SK-N-SH treated with all-trans-retinoic acid at 6 μM for 48 hours (cell line): ENCODE measurements around the gene DNAJC10.

Experiments used
- ATAC-seq: fragments of 200-7000 bp; cut with Tn5 transposase; 3 replicates; pipeline ENCODE4 v1.9.1; 2020; ENCODE audit warnings: mild to moderate bottlenecking, moderate library complexity
- CSRNP3 ChIP-seq: fragments of 250-450 bp; sonication (Bioruptor Pico); IDR thresholded peaks from 2 replicates; pipeline ENCODE4 v1.5.1; 2021; ENCODE audit warnings: mild to moderate bottlenecking, moderate library complexity
- GLIS3 ChIP-seq: fragments of 250-450 bp; sonication (Bioruptor Pico); IDR thresholded peaks from 2 replicates; pipeline ENCODE4 v1.5.0; 2020; ENCODE audit warnings: mild to moderate bottlenecking, moderate library complexity
- OSR1 ChIP-seq: fragments of 250-450 bp; sonication (Bioruptor Pico); IDR thresholded peaks from 2 replicates; pipeline ENCODE4 v1.8.0; 2022; ENCODE audit warnings: moderate library complexity, mild to moderate bottlenecking, inconsistent platforms
- PATZ1 ChIP-seq: fragments of 250-450 bp; sonication (Bioruptor Pico); IDR thresholded peaks from 2 replicates; pipeline ENCODE4 v1.8.0; 2020; ENCODE audit warnings: mild to moderate bottlenecking, moderate library complexity, borderline replicate concordance
- POU6F1 ChIP-seq: fragments of 250-450 bp; sonication (Bioruptor Pico); IDR thresholded peaks from 2 replicates; pipeline ENCODE4 v1.8.0; 2021; ENCODE audit warnings: low read depth, mild to moderate bottlenecking, moderate library complexity, borderline replicate concordance
- TOX ChIP-seq: fragments of 250-450 bp; sonication (Bioruptor Pico); IDR thresholded peaks from 2 replicates; pipeline ENCODE4 v1.8.0; 2021; ENCODE audit warnings: mild to moderate bottlenecking, moderate library complexity, borderline replicate concordance
- TSHZ2 ChIP-seq: fragments of 250-450 bp; sonication (Bioruptor Pico); IDR thresholded peaks from 2 replicates; pipeline ENCODE4 v1.5.0; 2020; ENCODE audit warnings: mild to moderate bottlenecking, moderate library complexity
- ZNF8 ChIP-seq: fragments of 450-650 bp; formaldehyde crosslinking; IDR thresholded peaks from 2 replicates; pipeline ENCODE4 v1.5.0; 2020; ENCODE audit warnings: mild to moderate bottlenecking, moderate library complexity

The DNAJC10 gene

GRCh38 chr2:182715892-182716649 is at the start of gene DNAJC10:
TSS of gene DNAJC10 (plus strand) at chr2:182716257. CDS start at chr2:182718087, 1,830 bp downstream.
- TF ChIP-seq POU6F1 = no peak
- TF ChIP-seq TSHZ2 (CRISPR knock-in tag) = no peak
- no peak for TF ChIP-seq CSRNP3
- TF ChIP-seq TOX (CRISPR knock-in tag) = no peak
- no peak for TF ChIP-seq GLIS3 (CRISPR knock-in tag)
- TF ChIP-seq ZNF8 = no peak
- peak; percentile 93 for ATAC-seq

- ATAC-seq = peak; percentile 83
Measured at GRCh38 chr2:182666674-182667314, 49.3 kb upstream of the DNAJC10 start.

More at GRCh38 chr2:182666674-182667314, 49.3 kb upstream of the DNAJC10 start:
- no peak for TF ChIP-seq TSHZ2 (CRISPR knock-in tag)
- TF ChIP-seq POU6F1 = no peak
- TF ChIP-seq PATZ1 (CRISPR knock-in tag) = no peak
- TF ChIP-seq OSR1 = no peak
